ENCODE results near the gene GRID1.
"Not testable (repeated sequence)": the region's sequence is repeated elsewhere in the genome, so short reads cannot be mapped to it uniquely, and the experiment has no call there.

The GRID1 gene

DNA sequence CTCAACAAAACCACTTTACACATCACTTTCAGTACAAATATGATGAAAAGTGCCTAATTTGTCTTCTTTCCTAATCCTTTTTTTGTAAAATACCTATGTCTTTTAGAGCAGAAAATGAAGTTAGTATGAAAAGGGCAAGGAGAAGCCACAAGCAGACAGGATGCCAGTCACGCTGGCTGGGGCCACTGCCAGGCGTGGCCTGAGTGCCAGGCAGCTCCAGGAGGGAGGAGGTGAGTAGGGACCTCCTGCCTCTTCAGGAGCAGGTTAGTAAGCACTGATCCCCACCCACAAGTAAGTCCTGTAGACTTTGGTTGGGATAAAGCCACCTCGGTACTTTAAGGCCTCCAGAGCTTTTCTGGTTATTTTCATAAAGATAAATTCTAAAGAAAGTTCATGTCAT, 432.0 kb downstream of the GRID1 start:
- TF ChIP-seq TAF1 (IDR thresholded peaks at IDR 0.05; ENCODE audit: low read depth, low read length), result no peak
- no peak for FAIRE-seq

DNA sequence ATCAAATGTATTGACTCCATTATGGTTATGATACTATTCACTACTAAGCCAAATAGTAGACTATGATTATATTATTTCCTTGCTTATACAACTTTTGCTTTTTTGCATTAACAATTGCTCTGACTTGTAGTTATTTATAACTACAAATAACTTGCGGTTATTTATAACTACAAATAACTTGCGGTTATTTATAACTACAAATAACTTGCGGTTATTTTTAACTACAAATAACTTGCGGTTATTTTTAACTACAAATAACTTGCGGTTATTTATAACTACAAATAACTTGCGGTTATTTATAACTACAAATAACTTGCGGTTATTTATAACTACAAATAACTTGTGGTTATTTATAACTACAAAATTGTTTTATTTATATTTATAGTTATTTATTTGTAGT, 436.6 kb downstream of the GRID1 start:
- not testable (repeated sequence) for FAIRE-seq; DNase-seq (ENCODE audit: insufficient read length, low spot score)

More for the DNA sequence above, 432.0 kb downstream of the GRID1 start:
- no peak for DNase-seq (ENCODE audit: insufficient read length, low spot score)

DNA sequence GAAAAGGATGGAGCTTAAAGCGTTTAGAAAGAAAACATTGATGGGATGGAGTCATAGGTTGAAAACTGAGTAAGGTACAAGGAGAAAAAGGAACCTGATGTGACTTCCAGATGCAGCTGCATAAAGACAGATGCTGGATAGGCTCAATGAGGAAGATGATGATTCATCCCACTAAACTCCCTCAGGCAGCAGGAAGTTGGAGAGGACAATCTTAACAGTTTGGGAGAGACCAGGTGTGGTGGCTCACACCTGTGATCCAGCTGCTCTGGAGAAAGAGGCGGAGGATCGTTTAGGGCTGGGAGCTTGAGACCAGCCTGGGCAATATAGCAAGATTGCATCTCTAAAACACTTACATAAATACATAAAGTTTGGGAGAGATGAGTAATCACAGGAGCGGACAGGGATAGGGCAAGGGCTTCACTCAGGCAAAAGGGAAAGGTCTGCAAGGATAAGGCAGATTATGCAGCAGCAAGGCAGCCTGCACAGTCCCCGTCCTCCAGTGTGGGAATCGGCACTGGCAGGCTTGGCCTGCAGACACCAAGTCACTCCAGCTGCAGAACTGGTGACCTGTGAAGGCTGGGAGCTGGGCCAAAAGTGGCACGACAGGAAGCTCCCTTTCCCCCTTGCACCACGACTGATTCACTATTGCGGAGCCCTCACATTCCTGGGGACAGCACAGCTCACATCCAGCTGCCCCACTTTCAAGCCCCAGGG, 438.5 kb downstream of the GRID1 start:
- no peak for TF ChIP-seq SPI1 (IDR thresholded peaks at IDR 0.05; ENCODE audit: low read depth, low read length)
- no peak for TF ChIP-seq POU2F2 (IDR thresholded peaks at IDR 0.05; ENCODE audit: low read depth, low read length)
- no peak for TF ChIP-seq PAX5 (IDR thresholded peaks at IDR 0.05; ENCODE audit: insufficient read depth, low read length, severe bottlenecking)
- TF ChIP-seq POLR2A (IDR thresholded peaks at IDR 0.05; ENCODE audit: low read depth, low read length), result no peak
- no peak for TF ChIP-seq TAF1 (IDR thresholded peaks at IDR 0.05; ENCODE audit: low read depth, low read length)
- no peak for TF ChIP-seq POLR2AphosphoS5 (IDR thresholded peaks at IDR 0.05; ENCODE audit: low read depth, low read length)
- DNase-seq (ENCODE audit: insufficient read length, low spot score) (no peak), FAIRE-seq (no peak)

DNA sequence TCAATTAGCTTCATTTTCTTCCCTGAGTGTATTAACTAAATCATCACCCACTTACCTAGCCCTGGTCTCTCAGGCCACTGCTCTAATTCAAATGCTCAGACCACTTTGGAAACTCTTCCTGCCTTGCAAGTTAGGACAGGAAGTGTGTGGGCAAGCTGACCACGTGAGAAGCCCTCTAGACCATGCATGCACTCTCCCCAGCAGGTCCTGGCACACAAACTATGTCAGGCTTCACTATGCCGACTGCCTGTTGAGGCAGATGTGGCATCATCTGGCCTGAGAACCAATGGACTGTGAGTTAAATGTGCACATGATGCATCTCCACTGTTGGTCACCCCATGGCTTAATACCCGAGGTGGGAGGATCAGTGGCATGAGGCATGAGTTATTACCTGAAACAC, 439.6 kb downstream of the GRID1 start:
- no peak for DNase-seq (ENCODE audit: insufficient read length, low spot score)
- TF ChIP-seq SPI1 (IDR thresholded peaks at IDR 0.05; ENCODE audit: low read depth, low read length) (no peak), POLR2A (IDR thresholded peaks at IDR 0.05; ENCODE audit: low read depth, low read length) (no peak), TAF1 (IDR thresholded peaks at IDR 0.05; ENCODE audit: low read depth, low read length) (no peak), POLR2AphosphoS5 (IDR thresholded peaks at IDR 0.05; ENCODE audit: low read depth, low read length) (no peak), PAX5 (IDR thresholded peaks at IDR 0.05; ENCODE audit: insufficient read depth, low read length, severe bottlenecking) (no peak), POU2F2 (IDR thresholded peaks at IDR 0.05; ENCODE audit: low read depth, low read length) (no peak)
- no peak for FAIRE-seq

DNA sequence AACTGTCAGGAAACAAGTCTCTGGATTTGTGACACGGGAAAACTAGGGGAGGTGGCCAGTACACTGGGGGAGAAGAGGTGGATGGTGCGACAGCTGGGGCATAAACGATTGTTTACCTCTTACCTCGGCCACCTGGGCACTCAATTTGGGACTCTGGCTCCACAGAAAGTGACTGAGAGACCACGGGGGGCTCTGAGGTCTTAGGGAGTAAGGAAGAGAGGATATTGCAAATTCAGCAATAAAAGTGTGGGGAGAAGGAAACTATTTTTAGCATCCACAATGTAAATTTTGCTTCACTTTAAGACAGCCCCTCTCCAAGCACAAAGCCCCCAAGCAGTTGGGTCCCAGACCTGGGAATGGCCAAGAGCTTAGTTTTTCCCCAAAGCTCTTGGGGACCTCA, 440.5 kb downstream of the GRID1 start:
- FAIRE-seq (no peak), DNase-seq (ENCODE audit: insufficient read length, low spot score) (no peak)
- TF ChIP-seq POU2F2 (IDR thresholded peaks at IDR 0.05; ENCODE audit: low read depth, low read length), result no peak
- no peak for TF ChIP-seq POLR2AphosphoS5 (IDR thresholded peaks at IDR 0.05; ENCODE audit: low read depth, low read length)
- TF ChIP-seq TAF1 (IDR thresholded peaks at IDR 0.05; ENCODE audit: low read depth, low read length), result no peak
- no peak for TF ChIP-seq PAX5 (IDR thresholded peaks at IDR 0.05; ENCODE audit: insufficient read depth, low read length, severe bottlenecking)
- TF ChIP-seq POLR2A (IDR thresholded peaks at IDR 0.05; ENCODE audit: low read depth, low read length), result no peak
- TF ChIP-seq SPI1 (IDR thresholded peaks at IDR 0.05; ENCODE audit: low read depth, low read length), result no peak

DNA sequence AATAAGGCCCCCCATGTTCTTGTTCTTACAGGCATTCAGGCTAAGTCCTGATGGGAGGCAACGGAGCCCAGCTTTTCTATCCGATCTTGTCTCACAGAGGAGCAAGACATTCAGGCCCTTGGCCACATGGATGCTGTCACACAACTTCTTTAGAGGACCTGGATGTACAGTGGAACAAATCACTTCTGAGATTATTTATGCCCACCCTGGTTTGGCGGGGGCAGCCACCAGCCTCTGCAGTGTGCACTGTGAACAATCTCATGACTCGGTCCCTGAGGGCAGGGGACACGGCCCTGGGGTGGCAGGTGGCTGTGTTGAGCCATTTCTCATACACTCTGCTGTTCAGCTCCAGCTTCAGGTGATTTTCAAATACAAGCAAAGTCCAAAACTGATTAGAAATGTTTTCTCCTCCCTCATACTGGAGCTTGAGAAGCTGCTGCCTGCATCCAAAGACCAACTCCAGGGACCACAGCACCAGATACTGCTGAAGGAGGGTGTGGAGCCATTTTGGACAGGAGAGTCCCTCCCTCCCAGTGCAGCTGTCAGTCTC, 441.3 kb downstream of the GRID1 start:
- no peak for FAIRE-seq
- TF ChIP-seq PAX5 (IDR thresholded peaks at IDR 0.05; ENCODE audit: insufficient read depth, low read length, severe bottlenecking), result no peak
- TF ChIP-seq POLR2AphosphoS5 (IDR thresholded peaks at IDR 0.05; ENCODE audit: low read depth, low read length), result no peak
- TF ChIP-seq SPI1 (IDR thresholded peaks at IDR 0.05; ENCODE audit: low read depth, low read length), result no peak
- TF ChIP-seq POLR2A (IDR thresholded peaks at IDR 0.05; ENCODE audit: low read depth, low read length), result no peak
- no peak for TF ChIP-seq POU2F2 (IDR thresholded peaks at IDR 0.05; ENCODE audit: low read depth, low read length)
- TF ChIP-seq TAF1 (IDR thresholded peaks at IDR 0.05; ENCODE audit: low read depth, low read length), result no peak
- no peak for DNase-seq (ENCODE audit: insufficient read length, low spot score)

DNA sequence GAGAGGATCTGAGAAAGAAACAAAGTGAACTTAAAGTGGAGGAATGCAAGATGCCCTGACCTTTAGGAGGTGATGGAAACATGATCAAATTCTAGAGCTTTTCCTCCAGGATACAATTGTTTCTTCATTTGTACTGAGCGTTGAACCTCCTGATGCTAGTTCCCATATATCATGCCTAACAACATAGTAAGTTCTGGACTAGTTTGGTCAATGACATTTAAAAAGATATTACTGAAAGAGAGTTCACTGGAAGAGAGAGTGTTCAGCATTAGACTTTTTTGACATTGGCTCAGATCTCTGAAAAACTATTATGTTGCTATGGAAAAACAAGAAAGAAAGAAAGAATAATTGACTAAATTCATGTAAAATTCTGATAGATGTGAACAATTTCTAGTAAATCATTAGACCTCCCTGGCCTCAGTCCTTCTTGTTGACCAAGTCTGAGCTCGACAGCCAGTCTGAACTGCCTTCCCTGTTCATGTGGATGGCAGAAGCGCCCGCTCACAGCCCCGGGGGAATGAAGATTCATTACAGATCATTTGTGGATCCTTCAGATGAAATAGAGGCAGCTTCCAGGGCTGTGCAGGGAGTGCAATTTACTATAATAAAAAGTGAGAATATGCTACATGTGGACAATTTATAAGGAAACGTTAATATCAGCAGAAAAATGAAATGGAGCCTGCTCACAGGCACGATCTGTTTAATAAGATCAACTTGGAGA, 442.1 kb downstream of the GRID1 start:
- no peak for DNase-seq (ENCODE audit: insufficient read length, low spot score)
- no peak for FAIRE-seq
- TF ChIP-seq POU2F2 (IDR thresholded peaks at IDR 0.05; ENCODE audit: low read depth, low read length), result no peak

DNA sequence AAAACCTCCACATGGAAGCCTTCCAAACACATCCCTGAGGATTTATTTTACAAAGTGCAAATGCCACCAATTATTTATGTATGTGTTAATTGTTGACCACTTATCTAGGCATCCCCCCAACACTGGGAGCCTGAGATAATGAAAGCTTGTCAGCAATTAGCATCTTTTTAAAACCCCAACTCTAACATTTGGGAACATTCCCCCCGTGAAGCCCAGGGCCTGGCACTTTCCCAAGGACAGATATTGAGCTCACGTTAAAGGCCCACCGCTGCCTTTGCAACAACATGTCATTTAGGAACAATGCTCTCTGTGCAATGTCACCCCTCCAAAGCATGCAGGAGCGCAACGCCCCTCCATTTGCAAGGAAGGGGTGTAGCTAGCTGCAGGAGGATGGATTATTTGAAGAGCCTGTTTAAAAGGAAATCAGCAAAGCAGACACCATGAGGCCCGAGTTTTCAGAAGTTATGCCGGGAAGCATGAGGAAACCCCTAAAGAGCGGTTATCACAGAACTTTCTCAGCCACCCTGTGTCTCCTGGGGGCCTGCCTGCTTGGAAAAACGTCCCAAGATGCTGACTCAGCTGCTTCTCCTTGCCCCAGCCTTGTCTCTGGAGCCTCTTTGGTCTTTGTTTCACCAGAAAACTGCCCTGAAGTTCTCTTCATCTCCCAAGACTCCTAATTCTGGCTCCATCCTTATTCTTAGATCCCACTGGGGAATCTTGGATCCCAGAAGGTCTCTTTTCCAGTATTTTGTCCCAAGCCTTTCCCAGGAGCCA, 444.1 kb downstream of the GRID1 start:
- TF ChIP-seq SPI1 (IDR thresholded peaks at IDR 0.05; ENCODE audit: low read depth, low read length) (no peak), PAX5 (IDR thresholded peaks at IDR 0.05; ENCODE audit: insufficient read depth, low read length, severe bottlenecking) (no peak), POU2F2 (IDR thresholded peaks at IDR 0.05; ENCODE audit: low read depth, low read length) (no peak), POLR2A (IDR thresholded peaks at IDR 0.05; ENCODE audit: low read depth, low read length) (no peak), POLR2AphosphoS5 (IDR thresholded peaks at IDR 0.05; ENCODE audit: low read depth, low read length) (no peak), TAF1 (IDR thresholded peaks at IDR 0.05; ENCODE audit: low read depth, low read length) (no peak)
- FAIRE-seq (no peak), DNase-seq (ENCODE audit: insufficient read length, low spot score) (no peak)

- TF ChIP-seq SPI1 (IDR thresholded peaks at IDR 0.05; ENCODE audit: low read depth, low read length), result peak; percentile 47; the same call in 1 of the 2 replicates
- TF ChIP-seq PAX5 (IDR thresholded peaks at IDR 0.05; ENCODE audit: insufficient read depth, low read length, severe bottlenecking), result no peak
- DNase-seq (ENCODE audit: insufficient read length, low spot score), result no peak
- no peak for FAIRE-seq
These were observed 444.8 kb downstream of the GRID1 start for GRCh38 chr10:85921789-85922188.

DNA sequence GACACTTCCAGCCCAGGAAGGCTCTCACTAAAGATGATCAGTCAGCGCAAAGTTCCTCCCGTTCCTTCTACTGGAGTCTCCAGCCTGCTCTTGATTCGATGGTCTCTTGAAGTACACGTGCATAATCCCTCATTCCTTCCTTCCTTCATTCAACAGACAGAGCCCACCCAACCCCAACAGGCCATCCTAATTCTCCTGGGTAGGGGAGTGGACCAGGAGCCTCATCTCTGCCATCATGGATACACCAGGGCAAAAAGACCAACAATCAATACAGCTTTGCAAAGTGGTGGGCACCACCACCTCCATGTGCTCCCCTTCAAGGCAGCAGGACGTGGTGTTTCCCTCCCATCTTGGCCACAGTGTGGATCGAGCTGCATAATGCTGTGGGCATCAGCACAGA, 446.3 kb downstream of the GRID1 start:
- TF ChIP-seq PAX5 (IDR thresholded peaks at IDR 0.05; ENCODE audit: insufficient read depth, low read length, severe bottlenecking) (no peak), SPI1 (IDR thresholded peaks at IDR 0.05; ENCODE audit: low read depth, low read length) (no peak), TAF1 (IDR thresholded peaks at IDR 0.05; ENCODE audit: low read depth, low read length) (no peak), POLR2A (IDR thresholded peaks at IDR 0.05; ENCODE audit: low read depth, low read length) (no peak), POLR2AphosphoS5 (IDR thresholded peaks at IDR 0.05; ENCODE audit: low read depth, low read length) (no peak), POU2F2 (IDR thresholded peaks at IDR 0.05; ENCODE audit: low read depth, low read length) (no peak)
- FAIRE-seq (no peak), DNase-seq (ENCODE audit: insufficient read length, low spot score) (no peak)

Measured in GM12891 (cell line).